GM10847 (cell line): ENCODE measurements around the gene TANGO2.

Experiments used
- POLR2A ChIP-seq: IDR thresholded peaks from 2 replicates; pipeline ENCODE4 v1.6.1; 2011; ENCODE audit not compliant: insufficient read length; ENCODE audit errors: extremely low read depth

TANGO2 gene

DNA sequence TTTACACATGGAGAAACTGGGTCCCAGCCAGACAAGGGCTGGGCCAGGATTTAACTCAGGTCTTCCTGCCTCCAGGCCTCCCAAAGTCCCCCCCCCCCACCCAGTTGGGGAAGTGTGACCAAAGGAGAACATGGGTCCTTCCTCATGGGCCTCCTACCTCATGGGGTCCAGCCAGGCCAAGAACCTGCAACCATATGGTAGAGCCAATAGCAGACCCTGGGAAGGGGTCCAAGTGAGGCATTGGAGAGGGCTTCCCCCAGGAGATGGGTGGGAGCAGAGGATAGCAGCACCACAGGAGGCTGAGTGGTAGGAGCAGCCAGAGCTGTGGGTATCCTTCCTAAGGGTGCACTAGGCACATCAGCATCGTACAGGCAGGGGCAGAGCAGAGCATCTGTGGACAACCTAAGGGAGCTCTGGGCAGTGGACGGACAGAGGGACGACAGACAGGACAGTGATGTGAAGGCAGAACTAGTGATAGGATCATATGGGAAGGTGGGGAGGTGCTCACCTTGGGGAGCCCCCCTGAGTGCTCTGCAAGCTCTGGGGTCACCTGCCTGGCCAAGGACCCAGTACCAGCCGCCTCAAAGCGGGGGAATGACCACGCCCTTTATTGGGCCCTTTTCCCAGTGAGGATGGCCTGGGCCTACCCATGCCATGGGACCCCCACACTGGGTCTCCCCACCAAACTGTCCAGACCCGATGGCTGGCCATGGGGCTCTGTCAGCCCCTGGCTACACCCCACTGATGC is 8.7 kb upstream of the TANGO2 start:
- TF ChIP-seq POLR2A = no peak

- TF ChIP-seq POLR2A = no peak
Measured at GRCh38 chr22:20012741-20013331, 8.1 kb upstream of the TANGO2 start.

GRCh38 chr22:20013382-20013871 is 7.5 kb upstream of the TANGO2 start:
- no peak for TF ChIP-seq POLR2A

GRCh38 chr22:20014526-20015186 is 6.3 kb upstream of the TANGO2 start:
- no peak for TF ChIP-seq POLR2A

DNA sequence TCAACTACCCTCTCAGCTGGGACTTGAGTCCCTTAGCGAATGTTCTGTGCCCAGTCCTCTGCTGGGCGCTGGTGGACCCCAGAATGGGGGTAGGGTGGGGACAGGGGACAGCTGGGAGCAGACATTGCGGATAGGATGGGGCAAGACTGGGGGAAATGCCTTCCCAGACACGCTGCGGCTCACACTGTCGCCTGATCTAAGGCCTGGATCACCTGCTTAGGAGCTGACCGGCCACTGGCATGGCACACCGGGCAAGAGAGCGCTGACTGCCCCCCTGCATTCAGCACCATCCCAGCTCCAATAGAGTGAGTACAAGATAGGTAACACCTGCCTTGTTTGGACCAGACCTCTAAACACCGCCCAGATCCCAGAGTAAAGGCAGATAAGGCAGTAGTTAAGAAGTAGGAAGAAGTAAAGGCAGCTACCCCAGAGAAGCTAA is 5.7 kb upstream of the TANGO2 start:
- no peak for TF ChIP-seq POLR2A

DNA sequence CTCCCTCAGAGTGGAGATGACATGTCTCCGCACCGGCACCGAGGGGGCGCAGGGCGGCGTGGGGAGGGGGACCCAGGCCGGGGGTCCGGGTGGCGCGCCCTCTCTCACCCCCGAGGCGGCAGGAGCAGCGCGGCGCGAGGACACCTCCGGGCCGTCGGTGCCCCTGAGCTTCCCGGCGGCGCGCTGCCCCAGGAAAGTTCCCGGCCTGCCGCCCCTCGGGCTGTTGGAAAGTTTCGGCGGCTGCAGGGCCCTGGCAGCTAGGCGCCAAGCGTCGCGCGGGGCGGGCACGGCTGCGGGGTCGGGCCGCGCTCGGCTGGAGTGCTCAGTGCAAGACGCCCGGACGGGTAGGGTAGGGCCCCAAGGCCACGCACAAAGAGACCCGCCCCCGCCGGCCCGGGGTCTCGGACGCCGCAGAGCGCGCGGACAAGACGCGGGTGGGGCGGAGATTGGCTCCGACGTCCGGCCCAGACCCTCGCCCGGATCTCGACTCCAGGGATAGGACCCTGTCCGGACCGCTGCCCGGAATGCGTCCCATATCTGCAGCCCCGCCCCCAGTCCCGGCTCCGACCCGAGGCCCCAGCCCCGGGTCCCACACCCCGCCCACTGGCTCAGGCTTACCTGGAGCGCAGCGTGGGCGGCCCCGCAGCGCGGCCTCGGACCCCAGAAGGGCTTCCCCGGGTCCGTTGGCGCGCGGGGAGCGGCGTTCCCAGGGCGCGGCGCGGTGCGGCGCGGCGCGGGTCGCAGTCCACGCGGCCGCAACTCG is 4.8 kb upstream of the TANGO2 start:
- TF ChIP-seq POLR2A = no peak

DNA sequence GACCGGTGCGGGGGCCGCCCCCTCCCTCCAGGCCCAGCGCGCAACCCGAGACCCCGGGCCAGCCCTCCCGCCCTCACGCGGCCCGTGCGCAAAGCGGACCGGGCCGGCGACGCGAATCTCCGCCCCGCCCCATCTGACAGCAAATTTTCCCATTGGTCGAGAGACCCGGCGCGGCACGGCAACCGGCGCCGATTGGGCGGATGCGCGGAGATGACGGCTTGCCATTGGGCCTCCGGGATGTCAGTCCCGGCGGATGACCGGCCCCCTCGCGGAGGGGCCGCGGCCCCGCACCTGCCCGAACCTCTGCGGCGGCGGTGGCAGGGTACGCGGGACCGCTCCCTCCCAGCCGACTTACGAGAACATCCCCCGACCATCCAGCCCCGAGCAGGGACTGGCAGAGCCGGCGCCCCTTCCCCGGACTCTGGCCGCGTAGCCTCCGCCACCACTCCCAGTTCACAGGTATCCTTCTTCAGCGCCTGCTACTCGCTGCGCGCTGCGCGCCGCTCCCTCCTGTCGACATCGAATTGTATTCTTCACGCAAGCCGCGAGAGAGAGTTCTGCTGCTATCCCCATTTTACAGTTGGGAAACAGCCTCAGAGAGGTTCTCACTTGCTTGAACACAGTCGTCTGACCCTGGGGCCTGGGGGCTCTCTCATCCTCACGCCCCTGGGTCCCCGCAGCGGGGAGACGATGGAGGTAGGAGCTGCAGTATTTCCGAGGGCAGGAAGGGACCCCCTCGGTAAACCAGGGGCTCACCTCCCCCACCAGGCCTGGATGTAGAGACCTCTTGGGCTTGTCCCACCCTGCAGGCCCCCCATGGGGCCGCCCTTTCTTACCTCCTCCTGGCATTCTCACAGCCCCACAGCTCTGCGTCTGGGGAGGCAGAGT is 3.9 kb upstream of the TANGO2 start, which contains the start of gene ARVCF:
Gene ARVCF, minus strand, starts transcription at position 90 of the 888 bp plus-strand sequence. CDS start 26,029 bp downstream, outside the sequence.
- TF ChIP-seq POLR2A = no peak

DNA sequence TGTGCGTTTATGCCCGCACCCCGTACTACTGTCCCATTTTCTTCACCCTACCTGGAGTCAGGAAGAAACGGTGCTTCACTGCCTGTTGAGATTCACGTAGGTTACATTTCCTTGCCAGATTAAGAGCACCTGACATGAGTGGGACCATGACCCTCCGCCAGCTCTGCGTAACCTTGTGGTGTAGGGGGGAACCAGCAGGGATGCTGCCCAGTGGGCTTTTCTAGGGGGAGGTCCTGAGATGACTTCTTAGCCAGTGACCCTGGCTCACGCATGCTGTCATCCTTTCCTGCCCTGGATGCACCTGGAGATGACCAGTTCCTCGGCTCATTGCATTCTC is 3.3 kb upstream of the TANGO2 start:
- no peak for TF ChIP-seq POLR2A

- TF ChIP-seq POLR2A = no peak
Measured at GRCh38 chr22:20018001-20018400, 2.9 kb upstream of the TANGO2 start.

- no peak for TF ChIP-seq POLR2A
Measured at GRCh38 chr22:20019661-20020532, 1.0 kb upstream of the TANGO2 start.

DNA sequence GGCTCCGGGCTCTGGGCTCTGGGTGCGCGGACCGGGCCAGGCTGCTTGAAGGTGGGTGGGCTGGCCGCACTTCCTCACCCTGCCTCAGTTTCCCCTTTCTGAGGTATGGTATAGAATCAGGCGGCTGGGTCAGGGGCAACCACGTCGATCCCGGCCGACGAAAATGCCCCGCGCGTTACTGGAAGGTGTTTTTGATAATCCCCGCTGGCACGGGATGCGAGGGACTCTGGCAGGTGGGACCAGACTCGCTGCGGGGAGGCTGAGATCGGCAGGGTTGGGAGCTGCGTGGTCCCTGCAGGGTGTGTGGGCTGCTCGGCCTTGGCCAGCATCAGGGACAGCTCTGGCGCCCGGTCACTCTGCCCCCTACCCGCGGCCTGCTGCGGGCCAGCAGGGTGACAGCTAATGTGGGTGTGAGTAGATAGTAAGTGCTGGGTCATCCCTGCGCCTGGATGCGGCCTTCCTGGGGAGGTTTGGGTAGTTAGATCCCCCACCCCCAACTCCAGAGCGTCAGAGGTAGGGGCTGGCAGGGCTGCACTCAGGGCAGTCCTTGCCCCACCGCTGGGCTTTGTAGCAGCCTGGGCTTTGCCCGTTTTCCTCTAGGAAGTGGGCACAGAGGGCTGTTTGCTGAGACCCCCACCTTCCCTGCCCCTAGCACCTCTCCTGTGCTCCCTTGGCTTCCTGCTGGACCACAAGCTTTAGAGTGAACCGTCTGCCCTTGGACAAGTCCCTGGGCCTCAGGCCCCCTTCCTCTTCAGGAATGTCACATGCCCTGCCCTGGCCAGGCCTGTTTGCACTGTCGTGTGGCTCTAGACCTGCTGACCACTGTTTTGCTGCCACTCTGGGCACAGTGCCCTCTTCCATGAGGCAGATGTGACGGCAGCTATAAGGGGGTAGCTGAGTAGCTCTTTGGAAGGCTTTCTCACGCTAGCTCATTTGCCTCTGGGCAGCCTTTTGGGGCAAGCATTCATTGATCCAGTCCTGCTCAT is 579 bp downstream of the TANGO2 start:
- no peak for TF ChIP-seq POLR2A

DNA sequence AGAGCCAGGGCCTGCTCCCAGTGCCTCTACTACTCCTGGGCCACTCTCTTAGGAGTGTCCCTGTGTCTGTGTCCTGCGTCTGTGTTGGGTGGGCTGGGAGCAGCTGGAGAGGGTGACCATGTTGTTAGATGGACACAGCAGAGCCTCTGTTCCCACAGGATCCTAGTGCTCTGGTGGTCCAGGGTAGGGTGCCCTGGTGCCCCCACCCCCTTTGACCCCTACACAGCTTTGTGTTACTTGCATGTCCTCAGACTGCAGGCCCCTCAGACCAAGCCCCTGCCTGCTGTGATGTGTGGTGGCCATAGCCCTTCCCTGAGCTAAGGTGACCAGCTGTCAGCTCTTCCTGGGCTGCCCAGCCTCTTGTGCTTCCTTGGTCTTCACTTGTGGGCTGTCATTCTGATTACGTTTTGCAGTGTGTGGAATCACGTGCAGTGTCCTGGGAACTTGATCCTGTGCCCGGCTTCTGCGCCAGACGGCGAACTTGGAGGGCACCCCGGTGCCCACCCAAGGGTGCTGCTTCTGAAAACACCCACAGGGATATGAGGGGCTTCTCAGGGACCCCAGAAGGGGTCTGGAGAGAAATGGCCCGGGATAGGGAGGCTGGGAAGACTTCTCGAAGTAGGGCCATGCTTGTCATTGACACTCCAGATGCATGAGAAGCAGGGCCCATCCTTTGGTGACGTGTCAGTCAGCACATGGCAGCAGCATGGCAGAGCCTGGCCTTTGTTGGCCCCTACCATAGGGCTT is 1.5 kb downstream of the TANGO2 start:
- no peak for TF ChIP-seq POLR2A
